Head of caudate nucleus (tissue), 42 donors: ENCODE results near the gene CCDC33.

Experiments
- DNase-seq, 42 donors: peaks; one replicate each; pipeline versions ENCODE4 v3.0.0 to v3.0.0-alpha.2; 2020 to 2021; ENCODE audit warnings: mixed read lengths in 7 of 42
- intact Hi-C: fragments of 100-400 bp; cut with DNase I; formaldehyde crosslinking; loops from one replicate; pipeline ENCODE4 v1.15.0; 2022

Gene CCDC33

DNA sequence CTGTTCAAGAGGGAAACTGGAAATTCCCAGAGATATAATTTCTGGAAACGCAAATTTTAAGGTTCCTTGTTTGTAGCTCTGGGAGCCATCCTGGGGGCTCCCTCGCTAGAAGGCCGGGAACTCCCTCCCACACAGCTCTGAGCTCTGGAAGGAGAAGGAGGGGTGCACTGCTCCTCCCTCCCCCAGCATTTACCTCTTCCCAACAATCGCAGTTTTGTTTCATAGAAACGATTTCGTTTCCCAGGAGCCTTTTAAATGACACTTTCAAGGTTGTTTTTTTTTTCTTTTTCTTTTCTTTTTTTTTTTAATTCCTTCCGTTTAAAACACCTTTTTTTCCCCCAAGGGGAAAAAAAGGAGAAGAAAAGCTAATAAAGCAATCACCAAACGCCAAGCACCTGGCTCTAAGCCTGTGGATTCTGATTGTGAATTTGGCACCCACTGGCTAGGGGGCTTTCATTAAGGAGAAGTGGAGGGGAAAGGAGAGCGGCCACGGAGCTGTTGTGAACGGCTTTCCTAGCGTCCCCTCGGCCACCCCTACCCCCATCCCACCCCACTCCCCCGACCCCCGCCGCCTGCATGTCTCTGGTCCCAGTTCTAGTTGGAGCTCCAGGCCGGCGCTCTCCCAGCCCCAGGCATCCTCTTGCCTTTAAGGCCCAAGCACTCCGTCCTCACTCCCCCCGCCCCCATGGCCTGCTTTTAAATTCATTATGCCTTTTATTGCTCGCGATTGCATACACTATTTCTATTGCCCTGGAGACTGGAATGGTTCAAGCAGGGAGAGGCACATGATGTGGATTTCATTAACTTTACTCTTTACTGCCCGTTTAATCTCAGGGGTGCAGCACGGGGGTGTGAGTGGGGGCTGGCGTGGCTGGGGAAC lies 13.6 kb upstream of the CCDC33 start:
- intact Hi-C loops: no loop called here
- peak in 1 of 42 donors; percentile 36 for DNase-seq

DNA sequence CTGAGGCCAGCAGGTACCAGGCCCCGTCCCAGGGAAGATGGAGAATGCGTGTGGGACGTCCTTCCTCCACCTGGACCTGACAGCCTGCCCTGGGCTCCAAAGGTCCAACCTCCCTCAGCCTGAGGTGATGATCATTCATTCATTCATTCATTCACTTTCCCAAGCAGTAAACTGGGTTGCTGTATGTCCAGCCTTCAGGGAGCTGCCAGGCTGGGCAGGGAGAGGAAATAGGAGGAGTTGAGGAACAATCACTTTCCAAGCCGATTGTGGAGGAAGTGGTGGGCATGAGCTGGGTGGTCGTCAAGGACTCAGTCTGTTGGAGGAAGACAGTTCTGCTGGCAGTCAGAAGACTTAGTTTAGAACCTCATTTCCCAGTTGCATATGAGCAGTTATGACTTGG lies 10.2 kb upstream of the CCDC33 start:
- intact Hi-C loops: no loop called here
- DNase-seq: no peak

DNA sequence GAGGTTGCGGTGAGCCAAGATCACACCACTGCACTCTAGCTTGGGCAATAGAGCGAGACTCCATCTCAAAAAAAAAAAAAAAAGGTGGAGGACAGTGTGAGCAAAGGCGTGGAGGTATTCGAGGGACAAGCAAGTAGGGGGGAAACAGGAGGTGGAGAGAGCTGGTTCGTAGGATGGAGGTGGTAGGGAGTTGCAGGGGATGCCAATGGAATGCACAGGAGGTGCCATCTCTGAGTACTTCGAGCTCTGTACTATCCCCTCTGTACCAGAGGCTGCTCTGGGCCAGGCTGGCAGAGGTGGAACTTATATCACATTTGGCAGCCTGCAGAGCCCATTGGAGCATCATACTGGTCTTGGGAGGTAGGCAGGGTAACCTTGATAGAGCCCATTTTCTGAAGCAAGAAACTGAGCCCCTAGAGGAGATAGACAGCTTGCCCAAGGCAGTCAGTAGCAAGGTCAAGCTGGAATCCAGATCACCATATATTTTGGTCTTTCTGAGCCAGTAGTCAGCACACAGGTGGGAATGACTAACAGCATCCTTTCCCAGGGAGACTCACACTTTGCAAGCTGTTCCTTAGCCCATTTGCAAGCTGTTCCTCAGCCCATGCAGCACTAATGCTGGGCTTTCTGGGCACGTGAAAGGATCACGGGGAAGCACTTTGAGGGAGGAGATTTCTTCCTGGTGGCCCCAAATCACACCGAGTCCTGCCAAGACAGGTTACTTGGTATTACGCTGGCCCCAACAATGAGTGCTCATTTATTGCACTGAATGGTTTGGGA lies 9.2 kb upstream of the CCDC33 start:
- intact Hi-C loops: no loop called here

DNA sequence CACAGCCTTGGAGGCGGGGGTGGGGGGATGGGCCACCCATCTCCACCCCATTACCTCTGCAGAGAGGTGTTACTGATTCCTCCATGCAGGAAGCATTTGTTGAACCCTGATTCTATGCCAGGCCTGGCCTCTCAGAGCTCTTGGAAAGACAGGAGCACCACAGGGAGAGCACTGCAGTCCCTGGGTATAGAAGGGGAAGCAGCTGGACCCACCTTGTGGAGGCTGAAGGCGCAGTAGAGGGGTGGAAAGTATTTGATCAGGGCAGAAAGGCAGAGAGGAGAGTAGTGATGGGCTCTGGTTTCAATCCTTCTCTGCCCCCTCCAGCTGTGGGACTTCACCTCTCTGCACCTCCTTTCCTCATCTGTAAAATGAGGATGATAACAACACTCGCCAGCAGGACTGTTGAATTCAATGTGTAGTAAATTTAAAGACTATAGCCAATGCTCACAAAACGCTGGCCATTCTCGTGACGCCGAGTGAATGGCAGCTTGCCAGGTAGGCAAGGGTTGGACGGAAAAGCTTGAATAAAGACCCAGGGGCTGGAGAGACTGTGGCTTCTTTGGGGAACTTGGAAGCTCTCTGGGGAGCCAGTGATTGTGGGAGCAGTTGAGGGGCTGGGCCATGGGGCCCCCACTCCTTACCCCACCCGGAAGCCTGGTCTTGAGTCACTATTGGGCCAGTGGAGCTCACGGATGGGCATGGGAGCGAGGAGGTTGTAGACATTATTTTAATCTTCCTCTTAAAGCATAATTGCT lies 8.0 kb upstream of the CCDC33 start:
- DNase-seq: peak in 2 of 42 donors; percentile 32 to 50
- intact Hi-C loops: no loop called here

More for the DNA sequence above, 9.2 kb upstream of the CCDC33 start:
- DNase-seq: no peak

DNA sequence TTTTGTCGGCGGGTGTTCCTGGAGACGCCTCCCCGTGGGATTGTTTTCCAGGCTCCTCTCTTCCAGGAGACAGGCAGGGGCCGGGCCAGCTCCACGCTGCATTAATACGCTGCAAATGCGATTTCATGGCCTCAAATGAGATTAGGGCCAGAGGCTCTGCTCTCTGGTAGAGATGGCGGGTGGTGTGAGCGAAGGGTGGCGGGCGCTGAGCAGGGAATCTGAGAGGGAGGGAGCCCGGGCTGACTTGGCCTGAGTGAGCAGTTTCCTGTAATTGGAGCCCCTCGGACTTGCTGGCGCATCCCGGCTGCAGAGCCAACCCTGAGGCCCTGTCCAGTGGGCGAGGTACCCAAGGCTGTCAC lies 7.4 kb upstream of the CCDC33 start:
- DNase-seq: peak in 27 of 42 donors; percentile 11 to 71 (median 35)
- intact Hi-C loops: no loop called here

DNA sequence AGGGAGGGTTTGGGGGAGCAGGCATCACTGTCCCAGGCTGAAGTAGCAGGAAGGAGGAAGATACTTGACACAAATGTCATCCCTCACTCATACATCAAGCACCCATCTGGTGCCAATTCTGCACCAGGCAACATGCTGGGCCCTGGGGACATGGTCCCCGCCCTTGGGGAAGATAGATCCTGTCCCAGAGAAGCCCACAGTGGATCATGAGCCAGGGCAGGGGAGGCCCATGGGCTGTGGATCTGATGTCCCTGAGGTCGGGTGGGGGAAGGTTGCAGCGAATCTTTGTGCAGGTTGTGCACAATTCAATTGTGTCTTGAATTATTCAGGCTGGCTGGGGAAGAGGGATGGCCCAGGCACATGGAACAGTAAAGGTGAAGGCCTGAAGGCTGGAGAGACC lies 6.4 kb upstream of the CCDC33 start:
- intact Hi-C loops: no loop called here
- DNase-seq: no peak

DNA sequence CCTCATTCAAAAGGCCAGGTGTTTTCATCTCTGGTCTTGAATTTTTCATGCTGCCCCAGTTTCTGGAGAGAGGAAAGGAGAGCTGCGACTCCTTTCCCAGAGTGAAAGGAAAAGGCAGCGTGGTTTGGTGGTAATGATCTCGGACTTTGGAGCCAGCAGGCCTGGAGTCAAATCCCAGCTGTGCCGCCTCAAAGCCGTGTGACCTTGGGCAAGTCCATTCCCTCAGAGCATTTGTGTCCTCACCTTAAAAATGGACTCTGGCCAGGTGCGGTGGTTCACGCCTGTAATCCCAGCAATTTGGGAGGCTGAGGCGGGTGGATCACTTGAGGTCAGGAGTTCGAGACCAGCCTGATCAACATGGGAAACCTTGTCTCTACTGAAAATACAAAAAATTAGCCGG lies 4.7 kb upstream of the CCDC33 start:
- no peak for DNase-seq
- intact Hi-C loops: no loop called here

DNA sequence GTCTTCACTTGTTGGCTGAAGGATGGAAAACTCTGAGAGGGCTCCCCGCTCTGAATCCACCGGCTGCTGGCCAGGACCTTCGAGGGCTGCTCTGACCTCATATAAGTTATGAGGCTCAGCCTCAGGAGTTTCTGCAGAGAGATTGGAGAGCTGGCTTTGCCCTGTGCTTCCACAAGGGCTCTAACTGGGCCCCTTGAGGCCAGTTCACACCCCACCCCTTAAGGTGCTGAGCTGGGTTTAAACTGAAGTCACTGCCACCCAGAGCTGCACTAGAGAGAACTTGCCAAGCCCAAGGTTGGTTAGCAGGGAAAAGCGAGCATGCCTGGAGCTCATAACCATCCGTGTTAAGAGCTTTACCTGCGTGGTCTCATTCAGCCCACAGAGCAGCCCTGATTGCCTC lies 2.8 kb upstream of the CCDC33 start:
- DNase-seq: no peak

DNA sequence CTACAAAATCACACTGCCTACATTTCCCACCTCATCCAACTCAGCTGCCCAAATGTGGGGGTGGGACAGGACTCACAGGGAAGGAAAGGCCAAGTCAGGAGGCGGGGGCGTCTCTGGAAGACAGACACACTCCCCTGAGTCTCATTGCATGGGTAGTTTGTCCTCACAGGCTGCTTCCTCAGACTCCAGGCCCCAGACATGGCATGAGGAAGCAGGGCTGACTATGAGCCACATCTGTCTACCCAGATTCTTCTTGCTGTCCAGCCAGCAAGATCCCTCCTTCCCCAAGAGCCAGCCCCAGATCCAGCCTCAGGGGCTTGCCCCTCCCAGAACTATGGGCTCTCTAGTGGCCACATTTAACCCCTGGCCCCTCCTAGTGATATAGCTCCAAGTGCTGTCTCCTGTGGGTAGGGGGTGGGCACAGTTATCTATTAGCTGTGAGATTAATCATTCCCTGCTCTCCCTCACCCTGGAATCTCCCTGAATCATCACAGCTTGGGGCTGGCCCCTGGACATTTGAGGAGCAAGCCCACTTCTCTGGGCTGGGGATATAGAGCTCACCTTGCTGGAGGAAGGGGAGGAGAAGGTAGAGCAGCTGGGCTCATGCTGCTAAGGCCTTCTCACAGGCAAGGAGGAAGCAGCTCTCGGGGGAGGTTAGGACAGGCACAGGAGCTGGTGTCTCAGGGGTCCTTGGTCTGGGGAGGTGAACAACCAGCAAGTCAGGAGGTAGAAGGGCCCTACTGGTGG lies 2.1 kb upstream of the CCDC33 start:
- no peak for DNase-seq
- intact Hi-C loops: no loop called here

More for the DNA sequence above, 2.8 kb upstream of the CCDC33 start:
- intact Hi-C loops: no loop called here

DNA sequence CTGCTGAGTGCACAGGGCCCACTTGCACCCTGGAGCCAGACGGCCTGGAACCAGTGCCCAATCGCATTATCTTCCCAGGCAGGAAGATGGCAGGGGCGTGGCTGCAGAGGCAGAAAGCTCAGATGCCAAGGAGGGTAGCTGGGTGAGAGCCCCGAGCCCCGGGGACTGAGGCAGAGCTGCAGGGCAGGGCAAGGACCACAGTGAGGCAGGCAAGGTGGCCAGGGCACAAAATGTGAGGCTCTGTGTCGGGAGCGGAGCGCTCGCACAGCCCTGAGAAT lies 1.6 kb upstream of the CCDC33 start:
- no peak for DNase-seq
- intact Hi-C loops: no loop called here

DNA sequence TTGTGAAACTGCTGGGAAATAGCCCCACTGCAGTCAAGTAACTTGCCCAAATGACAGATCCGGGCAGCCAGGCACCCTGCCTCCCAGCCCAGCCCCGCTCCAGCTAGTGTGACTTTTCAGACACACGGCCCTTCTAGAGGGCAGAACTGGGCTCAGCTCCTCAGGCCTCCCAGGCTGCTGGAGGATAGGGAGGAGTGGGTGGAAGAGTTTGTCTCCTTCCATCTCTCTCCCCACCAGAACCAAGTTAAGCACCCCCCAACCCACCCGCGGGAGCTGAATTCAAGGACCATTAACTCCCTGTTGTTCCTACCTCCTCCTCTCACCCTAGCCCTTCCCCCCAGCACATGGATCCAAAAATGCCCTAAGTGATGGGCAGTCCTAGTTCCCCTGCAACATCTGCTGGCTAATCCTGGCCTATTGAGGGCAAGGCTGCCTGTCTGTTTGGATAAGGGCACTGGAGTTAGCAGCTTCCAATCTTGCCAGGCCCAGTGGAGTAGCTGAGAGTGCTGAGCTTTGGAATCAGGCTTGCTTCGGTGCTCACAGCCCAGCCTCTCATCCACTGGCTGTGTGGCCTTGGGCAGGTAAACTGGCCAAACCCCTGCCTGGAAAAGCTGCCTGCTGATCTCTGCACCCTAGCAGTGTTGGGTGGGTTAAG lies 3.1 kb downstream of the CCDC33 start:
- DNase-seq: no peak
- intact Hi-C loops: no loop called here

DNA sequence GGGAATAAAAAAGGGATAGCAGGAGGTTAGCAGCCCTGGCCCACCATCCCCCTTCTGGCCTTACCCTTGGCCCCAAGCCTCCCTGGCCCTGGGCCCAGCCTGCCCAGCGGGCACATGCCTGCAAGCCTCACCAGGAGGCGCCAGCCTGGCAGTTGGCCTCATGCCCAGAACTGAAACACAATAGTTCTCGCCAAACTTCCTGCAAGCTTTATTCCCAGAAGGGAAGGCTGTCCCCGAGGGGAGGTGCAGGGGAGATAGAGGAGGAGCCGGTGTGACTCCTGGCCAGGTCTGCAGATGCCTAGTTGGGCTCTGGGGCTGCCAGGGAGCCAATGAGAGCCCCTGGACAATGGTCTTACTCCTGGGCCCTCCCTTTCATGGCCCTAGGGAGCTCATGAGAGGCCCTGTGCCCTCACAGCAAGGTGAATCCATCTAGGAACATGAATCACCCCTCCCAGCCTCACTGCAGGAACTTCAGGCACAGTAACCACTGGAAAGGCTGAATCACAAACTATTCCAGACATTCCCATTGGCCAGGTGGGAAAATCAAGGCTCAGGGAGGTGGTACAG lies 4.0 kb downstream of the CCDC33 start:
- intact Hi-C loops: no loop called here
- DNase-seq: peak; percentile 56 to 93 (median 81)

DNA sequence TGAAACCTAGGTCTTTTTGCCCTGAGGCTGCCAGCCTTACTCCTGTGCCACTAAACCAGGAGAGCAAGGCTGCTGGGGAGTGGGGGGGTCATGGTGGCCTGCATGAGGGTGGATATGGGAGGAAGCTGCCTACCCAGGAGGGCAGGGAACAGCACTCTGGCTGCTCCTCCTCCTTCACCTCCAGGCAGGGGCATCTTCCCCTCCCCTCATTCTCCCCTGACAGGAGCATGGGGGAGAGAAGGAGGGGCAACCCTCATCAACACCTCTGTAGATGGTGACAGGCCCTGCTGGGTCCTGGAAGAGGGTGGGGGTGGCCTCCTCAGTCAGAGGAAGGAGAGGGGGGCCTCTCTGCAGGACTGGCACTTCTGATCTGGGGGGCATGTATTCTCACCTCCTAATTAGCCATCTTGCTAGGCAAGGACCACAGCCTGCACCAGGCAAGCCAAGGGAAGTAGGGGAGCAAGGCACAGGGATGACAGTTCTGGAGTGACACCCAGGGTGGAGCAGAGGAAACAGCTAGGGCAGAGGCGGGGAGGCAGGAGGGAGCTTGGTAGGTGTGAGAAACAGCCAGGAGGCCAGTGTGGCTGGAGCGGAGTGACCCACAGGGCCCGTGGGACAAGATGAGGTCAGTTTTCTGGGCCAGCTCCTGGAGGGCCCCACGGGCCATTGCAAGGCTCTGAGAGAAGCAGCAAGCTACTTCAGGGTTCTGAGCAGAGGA lies 4.9 kb downstream of the CCDC33 start:
- DNase-seq: no peak
- intact Hi-C loops: no loop called here

DNA sequence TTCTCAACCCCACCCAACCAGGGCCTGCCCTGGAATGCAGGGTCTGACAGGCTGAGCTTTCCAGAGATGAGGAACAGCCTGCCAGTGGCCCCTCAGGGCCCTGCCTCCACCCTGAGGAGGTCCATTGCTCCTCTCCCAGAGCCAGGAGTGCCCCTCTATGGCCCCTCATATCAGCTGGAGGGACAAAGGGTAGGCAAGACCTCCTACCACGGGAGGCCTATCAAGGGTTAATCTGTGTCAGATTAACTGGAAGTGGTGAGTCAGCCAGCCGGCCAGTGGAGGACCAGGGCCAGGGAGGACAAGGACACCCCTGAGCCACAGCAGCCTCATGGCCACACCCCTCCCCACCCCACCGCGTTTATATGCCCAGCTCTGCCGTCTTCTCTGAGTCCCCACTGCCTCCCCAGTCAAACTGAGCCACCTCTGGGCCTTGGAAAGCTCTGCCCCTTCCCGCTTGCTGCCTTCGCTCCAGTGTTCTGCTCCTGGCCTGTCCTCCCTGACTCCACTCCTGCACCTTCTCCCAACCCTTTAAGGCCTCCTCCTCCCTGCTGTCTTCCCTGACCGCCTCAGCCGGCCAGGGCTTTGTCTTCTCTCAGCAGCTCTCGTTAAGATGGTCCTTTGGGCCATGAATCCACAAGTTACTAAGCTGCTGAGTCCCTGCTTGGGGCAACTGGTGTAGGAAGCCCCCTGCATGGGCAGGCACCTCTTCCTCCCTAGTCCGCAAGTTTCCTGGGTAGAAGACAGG lies 6.5 kb downstream of the CCDC33 start:
- no peak for DNase-seq

DNA sequence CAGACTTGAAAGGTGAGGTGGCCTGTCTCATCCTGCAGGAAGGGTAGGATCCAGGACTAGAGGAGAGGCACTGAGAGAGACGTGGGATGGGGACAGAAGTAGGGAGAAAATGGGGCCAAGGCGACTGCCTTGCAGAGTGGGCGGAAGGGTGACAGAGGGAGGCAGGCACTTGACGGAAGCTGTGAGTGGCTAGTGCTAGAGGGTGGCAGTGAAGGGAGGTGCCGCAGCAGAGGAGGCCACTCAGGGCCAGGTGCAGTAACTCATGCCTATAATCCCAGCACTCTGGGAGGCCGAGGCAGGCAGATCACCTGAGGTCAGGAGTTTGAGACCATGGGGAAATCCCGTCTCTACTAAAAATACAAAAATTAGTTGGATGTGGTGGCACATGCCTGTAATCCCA lies 7.3 kb downstream of the CCDC33 start:
- no peak for DNase-seq
- intact Hi-C loops: no loop called here

More for the DNA sequence above, 6.5 kb downstream of the CCDC33 start:
- intact Hi-C loops: no loop called here

DNA sequence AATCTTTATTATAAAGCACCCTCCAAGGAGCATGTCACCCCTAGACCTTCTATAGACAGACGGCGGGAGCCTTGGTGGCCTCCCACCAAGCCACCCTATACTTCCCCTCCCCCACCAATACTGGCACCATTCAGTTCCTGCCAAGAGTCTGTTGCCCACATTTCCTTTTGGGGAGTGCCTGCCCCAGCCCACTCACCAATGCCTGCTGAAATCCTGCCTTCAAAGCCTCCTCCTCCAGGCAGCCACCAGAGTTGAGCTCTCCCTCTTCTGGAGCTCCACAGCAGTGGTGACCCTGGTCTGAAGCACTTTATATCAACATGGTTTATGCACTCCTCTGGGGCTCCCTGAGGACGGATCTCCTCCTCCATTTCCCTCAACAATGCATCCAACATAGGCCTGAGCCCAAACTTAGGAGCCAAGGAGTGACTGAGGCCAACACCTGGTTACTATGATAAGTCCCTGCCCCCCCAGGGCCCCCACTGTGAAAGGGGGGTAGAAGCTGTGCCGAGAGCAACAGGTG lies 8.8 kb downstream of the CCDC33 start:
- no peak for DNase-seq
- intact Hi-C loops: no loop called here
